HEK293T (cell line): ENCODE results near the gene OGA.

Source experiments
- BHLHE40 ChIP-seq: fragments of 450-650 bp; IDR thresholded peaks from 2 replicates; pipeline ENCODE4 v1.6.1; 2016; ENCODE audit warnings: mild to moderate bottlenecking, moderate library complexity, borderline replicate concordance
- FOXK2 ChIP-seq: fragments of 450-650 bp; IDR thresholded peaks from 2 replicates; pipeline ENCODE4 v1.6.1; 2016; ENCODE audit warnings: mild to moderate bottlenecking
- PKNOX1 ChIP-seq: fragments of 450-650 bp; IDR thresholded peaks from 2 replicates; pipeline ENCODE4 v1.6.1; 2016
- SP1 ChIP-seq: fragments of 450-650 bp; IDR thresholded peaks from 2 replicates; pipeline ENCODE4 v1.6.1; 2017
- TARDBP ChIP-seq: fragments of 450-650 bp; IDR thresholded peaks from 2 replicates; pipeline ENCODE4 v1.6.1; 2016
- ZNF384 ChIP-seq: fragments of 450-650 bp; IDR thresholded peaks from 2 replicates; pipeline ENCODE4 v1.6.1; 2016

DNA sequence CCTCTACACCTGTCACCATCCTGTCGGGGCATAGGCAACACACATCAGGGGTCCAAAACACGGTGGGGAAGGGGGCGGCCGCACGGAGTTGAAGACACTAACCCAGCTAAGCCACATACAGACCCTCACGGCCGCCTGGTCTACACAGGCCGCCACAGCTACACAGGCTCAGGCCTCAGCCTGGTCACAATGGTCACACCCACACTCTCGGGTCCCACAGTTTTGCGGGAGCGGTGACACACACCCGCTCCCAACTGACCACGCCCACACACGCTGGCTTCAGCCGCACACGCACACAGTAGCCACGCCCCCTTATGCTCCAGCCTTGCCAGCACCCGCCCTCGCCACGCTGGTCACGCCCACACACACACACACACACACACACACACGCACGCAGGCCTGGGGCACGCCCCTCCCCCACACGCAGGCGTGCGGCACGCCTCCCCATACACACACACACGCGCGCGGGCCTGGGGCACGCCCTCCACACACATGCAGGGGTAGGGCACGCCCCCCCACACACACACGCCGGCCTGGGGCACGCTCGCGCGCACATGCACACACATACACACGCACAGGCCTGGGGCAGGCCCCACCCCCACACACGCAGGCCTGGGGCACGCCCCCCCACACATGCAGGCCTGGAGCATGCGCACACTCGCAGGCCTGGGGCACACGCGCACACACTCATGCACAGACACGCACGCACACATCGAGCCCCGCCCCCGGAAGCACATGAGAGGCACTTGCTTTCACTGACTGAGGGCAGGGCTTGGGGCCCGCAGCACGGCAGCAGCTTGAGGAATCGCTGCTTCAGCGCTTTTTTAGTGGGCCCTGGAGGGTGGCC, 12.3 kb upstream of the OGA start:
- TF ChIP-seq SP1 (peak; percentile 87), FOXK2 (no peak), TARDBP (peak; percentile 88), PKNOX1 (no peak), BHLHE40 (no peak), ZNF384 (no peak)
